GM19452 (cell line): ENCODE data around the gene ZSCAN18.
"Not testable (repeated sequence)": the region's sequence is repeated elsewhere in the genome, so short reads cannot be mapped to it uniquely, and the experiment has no call there.

Source experiments
- ATAC-seq: cut with Tn5 transposase; IDR thresholded peaks from one replicate; pipeline ENCODE4 v1.9.1; 2021; ENCODE audit not compliant: unreplicated experiment

The ZSCAN18 gene, protein sequence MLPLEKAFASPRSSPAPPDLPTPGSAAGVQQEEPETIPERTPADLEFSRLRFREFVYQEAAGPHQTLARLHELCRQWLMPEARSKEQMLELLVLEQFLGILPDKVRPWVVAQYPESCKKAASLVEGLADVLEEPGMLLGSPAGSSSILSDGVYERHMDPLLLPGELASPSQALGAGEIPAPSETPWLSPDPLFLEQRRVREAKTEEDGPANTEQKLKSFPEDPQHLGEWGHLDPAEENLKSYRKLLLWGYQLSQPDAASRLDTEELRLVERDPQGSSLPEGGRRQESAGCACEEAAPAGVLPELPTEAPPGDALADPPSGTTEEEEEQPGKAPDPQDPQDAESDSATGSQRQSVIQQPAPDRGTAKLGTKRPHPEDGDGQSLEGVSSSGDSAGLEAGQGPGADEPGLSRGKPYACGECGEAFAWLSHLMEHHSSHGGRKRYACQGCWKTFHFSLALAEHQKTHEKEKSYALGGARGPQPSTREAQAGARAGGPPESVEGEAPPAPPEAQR

GRCh38 chr19:58097781-58098681 is at the start of gene ZSCAN18:
Gene ZSCAN18 (minus strand): TSS chr19:58098231. CDS start chr19:58090267, 7,964 bp downstream.
- no peak for ATAC-seq

DNA sequence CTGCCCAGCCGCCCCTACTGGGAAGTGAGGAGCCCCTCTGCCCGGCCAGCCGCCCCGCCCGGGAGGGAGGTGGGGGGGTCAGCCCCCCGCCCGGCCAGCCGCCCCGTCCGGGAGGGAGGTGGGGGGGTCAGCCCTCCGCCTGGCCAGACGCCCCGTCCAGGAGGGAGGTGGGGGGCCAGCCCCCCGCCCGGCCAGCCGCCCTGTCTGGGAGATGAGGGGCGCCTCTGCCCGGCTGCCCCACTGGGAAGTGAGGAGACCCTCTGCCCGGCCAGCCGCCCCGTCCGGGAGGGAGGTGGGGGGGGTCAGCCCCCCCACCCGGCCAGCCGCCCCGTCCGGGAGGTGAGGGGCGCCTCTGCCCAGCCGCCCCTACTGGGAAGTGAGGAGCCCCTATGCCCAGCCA is 49.4 kb upstream of the ZSCAN18 start:
- not testable (repeated sequence) for ATAC-seq

GRCh38 chr19:58145849-58146248 is 47.8 kb upstream of the ZSCAN18 start:
- no peak for ATAC-seq

DNA sequence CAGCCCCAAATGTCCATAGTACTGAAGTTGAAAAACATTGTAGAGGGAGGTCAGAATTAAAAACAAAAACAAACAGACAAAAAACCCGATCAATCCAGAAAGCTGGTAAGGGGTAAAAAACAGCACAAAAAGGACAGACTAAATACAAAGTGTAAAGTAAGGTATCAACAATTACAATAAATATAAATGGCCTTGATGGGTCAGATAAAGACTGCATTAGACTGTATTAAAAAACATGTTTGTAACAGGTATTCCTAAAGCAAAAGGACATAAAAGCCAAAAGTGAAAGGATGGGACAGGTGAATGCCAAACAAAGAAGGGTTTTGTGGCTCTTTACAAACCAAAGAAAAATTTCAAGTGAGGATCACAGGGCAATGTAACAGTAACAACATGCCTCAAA is 36.2 kb upstream of the ZSCAN18 start:
- no peak for ATAC-seq

DNA sequence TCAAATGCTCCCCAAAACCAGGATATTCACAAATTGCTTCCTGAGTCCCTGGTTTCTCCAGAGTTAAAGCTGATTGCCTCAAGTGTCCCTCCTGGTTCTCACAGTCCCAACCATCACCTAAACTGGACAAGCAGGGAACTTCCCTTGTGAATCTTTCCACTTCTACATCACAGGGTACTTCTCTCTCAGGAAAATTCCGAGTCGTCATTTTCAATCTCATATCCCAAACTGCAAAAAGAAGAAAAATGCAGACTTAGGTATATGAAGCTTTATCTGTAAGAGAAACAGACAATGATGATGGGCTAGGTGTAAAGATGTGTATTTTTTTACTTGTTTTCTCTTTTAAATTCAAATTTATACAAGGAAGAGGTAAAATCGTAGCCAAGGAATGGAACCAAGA is 31.3 kb upstream of the ZSCAN18 start:
- ATAC-seq = no peak

GRCh38 chr19:58128041-58128685 is 30.1 kb upstream of the ZSCAN18 start:
- no peak for ATAC-seq

- ATAC-seq = no peak
These were observed 25.3 kb upstream of the ZSCAN18 start for GRCh38 chr19:58123354-58123753.

DNA sequence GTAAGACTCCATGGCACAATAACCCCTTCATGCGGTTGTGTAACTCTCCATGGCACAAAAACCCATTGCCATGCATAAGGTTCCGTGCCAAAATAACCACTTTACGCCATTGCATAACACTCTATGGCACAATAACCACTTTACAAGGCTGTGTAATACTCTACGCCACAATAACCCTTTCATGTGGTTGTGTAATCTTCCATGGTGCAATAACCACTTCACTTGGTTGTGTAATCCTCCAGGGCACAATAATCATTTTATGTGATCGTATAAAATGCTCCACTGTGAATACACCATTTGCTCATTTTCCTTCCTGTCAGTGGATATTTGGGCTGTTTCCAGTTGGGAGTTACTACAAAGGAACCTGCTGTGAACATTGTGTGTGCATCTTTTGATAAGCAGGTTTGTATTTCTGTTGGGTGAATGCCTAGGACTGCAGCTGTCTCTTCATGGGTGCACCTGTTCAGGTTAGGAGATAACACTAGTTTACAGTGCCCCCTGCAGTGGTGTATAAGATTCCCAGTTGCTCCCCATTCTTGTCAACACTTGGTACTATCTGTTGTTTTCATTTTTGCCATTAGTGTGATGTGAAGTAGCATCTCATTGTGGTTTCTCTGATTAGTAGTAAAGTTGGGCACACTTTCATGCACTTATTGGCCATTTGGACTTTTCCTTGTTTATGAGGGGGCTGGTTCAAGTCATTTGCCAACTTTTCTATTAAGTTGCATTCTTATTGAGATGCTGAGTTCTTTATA is 21.1 kb upstream of the ZSCAN18 start:
- no peak for ATAC-seq

DNA sequence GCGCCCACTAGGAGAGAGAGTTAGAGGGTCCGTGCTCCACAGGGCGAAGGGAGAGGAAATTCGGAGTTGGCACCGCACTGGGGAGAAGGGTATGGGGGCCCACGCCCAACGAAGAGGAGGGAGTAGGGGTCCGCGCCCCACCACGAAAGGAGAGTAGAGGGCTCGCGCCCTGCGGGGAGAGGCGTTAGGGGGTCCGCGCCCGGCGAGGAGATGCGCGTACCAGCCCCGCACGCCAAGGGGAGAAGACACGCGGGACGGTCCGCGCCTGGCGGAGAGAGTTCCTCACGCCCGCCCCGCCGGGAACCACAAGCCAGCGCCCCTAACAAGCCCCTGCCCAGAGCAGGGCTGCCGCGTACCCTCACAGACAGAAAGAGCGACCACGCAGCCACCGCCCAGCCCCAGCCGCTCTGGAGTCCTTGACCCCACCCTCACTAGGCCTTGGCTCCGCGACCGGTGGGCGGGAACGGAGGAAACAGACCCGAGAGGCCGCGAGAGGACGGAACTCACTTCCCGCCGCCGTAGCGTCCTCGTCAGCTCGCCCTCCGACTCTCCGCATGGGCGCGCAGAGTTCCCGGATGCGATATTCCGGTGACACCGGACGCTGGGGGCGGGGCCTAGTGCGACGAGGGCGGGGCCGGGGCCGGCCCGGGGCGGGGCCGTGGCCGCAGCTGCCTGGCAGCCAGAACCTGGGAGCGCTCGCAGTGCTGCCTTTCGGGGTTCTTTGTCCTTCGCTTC is 20.0 kb upstream of the ZSCAN18 start:
- no peak for ATAC-seq

GRCh38 chr19:58108546-58108817 is 10.5 kb upstream of the ZSCAN18 start:
- no peak for ATAC-seq

- no peak for ATAC-seq
These were observed 9.9 kb upstream of the ZSCAN18 start for GRCh38 chr19:58107778-58108545.

DNA sequence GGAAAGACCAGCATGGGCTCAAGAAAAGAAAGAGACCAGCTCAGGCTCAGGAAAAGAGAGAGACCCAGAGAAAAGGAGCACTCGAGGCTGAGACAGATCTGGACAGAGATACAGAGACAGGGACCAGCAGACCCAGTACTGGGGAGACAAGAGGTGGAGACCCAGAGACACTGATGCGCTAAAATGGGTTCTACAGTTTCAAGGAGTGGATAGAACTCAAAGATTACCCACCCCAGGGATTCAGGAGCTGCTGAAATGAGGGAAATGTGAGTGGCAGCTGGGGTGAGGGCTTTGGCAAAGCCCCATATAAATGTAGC is 609 bp upstream of the ZSCAN18 start:
- ATAC-seq = no peak

GRCh38 chr19:58097349-58097748 is 682 bp downstream of the ZSCAN18 start:
- ATAC-seq = no peak

DNA sequence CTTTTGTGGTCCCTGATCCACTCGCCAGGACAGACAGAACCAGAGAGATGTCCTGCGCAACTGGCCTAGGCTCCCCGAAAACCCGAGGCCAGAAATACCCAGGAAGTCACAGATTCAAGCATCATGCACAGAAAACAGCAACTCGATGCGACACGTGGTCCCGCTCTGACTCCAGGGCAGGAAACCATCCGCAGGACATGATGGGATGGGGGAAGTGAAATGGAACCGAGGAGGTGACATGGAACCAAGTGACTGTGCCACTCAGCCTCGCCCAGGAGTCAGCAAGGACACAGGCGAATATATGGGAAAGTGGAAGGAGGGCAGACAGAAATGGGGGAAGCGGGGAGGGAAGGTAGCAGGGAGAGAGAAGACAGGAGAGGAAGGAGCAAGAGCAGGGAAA is 1.1 kb downstream of the ZSCAN18 start:
- ATAC-seq = no peak

GRCh38 chr19:58095328-58095727 is 2.7 kb downstream of the ZSCAN18 start:
- ATAC-seq = no peak

GRCh38 chr19:58093071-58093470 is 5.0 kb downstream of the ZSCAN18 start:
- no peak for ATAC-seq

DNA sequence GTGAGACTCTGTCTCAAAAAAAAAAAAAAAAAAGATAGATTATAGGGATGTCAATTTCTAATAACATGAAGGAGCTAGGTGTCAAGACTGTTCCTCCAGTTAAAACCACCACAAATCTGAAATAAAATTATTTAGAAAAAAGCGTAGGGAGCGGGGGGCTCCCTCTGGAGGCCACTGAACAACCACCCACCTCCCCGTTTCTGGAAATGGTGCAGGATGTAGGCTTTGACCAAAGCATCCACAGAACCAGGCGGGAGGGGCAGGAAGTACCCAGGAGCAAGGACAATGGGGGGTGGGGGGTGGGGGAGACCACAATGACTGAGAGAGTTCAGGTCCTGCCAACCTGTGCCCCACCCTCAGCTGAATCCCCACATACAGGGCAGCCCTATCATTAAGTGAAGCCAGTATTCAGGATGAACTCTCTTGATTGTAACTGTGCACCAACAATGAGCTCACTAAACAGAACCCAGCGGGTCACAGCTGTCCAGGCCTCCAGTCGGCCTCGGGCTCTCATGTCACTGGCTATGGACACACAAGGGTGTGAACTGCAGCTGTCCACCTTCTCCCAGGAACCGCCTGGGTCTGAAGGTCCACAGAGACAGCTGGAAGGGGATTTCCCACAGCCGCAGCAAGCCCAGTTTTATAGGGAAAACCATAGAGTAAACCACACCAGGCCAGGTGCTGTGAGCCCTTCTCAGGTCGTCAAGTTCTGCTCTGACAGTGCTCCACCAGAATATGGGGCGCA is 6.6 kb downstream of the ZSCAN18 start:
- ATAC-seq = no peak

GRCh38 chr19:58089846-58090245 is 8.2 kb downstream of the ZSCAN18 start:
- no peak for ATAC-seq

- ATAC-seq = no peak
These were observed 9.4 kb downstream of the ZSCAN18 start for GRCh38 chr19:58088521-58089052.
